GM19023 (cell line): ENCODE measurements around the gene DSC1.

Source experiments
- ATAC-seq: cut with Tn5 transposase; IDR thresholded peaks from one replicate; pipeline ENCODE4 v1.9.1; 2021; ENCODE audit warnings: mild to moderate bottlenecking, moderate library complexity; ENCODE audit not compliant: unreplicated experiment

Gene DSC1

GRCh38 chr18:31112804-31113203, 49.9 kb downstream of the DSC1 start:
- no peak for ATAC-seq

- no peak for ATAC-seq
These were observed 56.9 kb downstream of the DSC1 start for GRCh38 chr18:31105733-31106132.

DNA sequence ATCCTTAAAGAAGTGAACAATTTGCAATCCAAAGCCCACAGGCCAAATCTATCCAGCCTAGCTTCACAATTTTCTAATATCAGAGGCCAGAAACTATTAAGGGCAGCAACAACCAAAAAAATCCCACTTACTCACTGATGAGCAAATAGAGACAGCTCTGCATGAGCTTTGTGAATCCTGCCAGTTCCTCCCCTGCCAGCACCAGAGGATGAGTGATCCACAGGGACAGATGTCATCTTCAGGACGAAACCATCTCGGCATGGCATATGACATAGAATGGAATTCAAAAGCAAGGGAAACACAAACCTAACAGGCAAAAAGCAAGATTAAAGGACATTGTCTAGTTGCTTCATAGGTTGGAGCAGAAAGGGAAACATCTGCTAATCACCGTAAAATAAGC, 58.2 kb downstream of the DSC1 start:
- no peak for ATAC-seq

GRCh38 chr18:31103423-31103822, 59.2 kb downstream of the DSC1 start:
- no peak for ATAC-seq

DNA sequence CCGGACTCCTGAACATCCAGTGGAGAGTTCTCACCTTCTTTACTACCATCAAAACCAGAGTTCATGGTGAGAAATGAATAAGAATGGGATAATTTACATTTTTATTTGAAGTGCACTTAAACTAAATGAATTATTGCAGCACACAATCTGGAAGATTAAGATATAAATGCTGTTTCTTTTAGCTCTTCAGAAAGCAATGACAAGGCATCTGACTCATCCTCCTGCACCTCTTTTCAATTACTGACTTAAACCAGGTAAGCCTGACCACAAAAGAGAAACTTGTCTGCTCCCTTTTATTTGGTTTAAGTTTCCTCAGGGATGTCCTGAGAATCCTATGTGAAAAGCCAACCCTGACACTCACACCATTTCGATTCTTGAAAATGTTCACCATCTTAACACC, 59.7 kb downstream of the DSC1 start:
- ATAC-seq: no peak

- ATAC-seq: no peak
These were observed 60.5 kb downstream of the DSC1 start, which contains the start of gene DSC2 for GRCh38 chr18:31102025-31102684. DSC2 (minus strand) TSS chr18:31102421; CDS start chr18:31101971, 450 bp downstream.

- ATAC-seq: no peak
These were observed 61.3 kb downstream of the DSC1 start for GRCh38 chr18:31101183-31102024.

GRCh38 chr18:31100436-31101182, 62.0 kb downstream of the DSC1 start:
- ATAC-seq: no peak

DNA sequence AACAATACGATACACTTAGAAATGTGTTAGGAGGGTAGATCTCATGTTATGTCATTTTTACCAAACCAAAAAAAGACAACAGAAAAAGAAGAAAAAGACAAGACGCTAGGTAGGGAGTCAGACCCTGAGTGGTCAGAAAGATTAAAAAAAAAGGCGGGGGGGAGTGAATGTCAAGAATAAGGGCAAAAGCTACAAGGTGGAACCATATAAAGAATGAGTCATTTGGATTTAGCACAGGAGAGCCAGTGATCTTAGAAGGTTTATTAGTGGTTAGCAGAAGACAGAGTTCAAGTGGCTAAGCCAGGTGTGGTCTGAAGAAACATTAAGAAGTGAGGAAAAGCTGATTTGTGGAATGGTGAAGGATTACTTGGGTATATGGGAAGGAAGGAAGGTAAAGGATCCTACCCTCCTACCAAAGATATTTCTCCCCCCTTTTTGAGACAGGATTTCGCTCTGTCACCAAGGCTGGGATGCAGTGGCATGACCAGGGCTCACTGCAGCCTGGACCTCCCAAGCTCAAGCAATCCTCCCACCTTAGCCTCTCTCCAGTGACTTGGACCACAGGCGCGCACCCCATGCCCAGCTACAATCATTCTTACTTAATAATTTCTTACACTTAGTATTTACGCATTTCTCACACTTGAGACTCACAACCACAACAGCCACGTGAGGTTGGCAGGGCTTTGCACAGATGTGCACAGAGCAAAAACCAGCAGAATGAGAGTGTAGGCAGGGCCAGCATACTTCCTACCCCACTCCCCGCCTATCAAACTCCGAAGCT, 63.0 kb downstream of the DSC1 start:
- no peak for ATAC-seq

DNA sequence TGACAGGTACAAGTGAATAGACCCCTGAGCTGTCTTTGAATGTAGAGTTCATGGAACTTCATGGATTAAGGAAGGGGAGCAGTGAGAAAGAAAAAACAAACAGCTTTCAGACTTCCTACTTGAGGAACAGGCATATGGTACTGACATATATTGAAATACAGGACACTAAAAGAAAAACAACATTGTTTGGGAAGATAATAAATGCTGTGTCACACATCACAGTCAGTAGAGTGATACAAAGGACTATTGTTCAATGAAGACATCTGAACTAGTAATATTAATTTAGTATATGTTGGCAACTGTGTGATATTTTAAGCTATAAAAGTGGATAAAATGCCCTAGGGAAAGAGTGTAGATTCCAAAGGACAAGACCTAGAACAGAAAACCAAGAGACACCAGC, 63.8 kb downstream of the DSC1 start:
- no peak for ATAC-seq

DNA sequence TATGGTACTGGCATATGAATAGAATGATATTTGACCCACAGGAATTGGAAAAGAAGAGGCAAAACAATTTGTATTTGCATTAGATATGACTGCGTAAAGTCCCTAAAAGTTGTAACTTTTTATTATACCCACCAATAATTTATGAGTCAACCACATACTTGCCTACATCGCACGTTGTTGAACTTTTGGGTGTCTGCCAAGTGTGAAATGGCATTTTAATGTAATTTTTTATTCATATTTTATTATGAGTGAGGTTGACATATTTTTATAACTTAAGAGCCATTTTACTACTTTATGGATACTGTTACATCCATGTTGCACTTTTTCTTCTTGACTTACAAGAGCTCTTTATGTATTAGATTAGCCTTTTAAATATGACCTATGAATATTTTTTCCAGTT, 65.0 kb downstream of the DSC1 start:
- no peak for ATAC-seq

DNA sequence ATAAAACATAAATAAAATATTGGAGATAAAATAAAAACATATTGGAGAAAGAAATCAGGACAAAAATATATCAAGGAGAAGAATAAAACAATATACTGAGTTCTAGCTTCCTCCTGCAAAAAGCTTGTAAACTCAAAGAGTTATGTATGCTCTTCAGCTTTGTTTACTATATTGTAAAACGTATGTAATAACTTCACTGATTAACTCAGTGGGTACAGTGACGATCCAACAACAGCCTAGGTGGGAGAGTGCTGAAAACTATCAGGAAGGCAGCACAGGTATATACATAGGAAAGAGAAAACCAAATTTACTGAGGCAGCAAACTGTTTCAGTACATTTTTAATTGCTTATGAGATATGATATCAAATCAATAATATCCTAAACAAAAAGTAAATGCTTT, 68.8 kb downstream of the DSC1 start:
- no peak for ATAC-seq

DNA sequence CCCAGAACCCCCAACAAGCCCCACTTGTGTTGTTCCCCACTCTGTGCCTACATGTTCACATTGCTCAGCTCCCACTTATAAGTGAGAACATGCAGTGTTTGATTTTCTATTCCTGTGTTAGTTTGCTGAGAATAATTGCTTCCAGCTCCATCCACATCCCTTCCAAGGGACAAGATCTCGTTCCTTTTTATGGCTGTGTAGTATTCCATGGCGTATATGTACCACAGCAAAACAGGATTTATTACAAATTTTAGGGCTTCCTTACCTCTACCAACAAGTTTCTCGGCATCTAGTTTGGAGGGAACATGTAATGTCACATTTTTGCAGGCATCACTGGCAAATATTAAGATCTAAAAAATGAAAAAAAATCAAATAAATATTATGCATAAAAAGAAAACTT, 69.4 kb downstream of the DSC1 start:
- ATAC-seq: no peak

DNA sequence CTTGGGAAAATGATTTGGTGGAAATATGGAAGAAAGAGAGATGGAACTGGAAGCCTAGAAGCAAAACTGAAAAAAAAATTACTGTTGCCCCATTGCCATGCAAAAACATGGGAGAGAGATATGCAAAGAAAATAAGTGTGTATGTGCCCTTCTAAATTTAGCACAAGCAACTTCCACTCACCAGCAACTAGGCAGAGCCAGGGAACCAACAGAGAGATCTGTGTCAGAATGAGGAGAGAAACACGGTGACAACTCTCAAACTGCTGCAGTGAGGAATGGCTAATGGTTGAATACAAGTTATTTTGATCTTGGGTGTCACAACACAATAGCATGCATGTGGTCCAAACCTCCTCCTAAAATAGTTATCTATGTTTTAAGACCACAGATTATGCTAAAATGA, 71.3 kb downstream of the DSC1 start:
- ATAC-seq: no peak

DNA sequence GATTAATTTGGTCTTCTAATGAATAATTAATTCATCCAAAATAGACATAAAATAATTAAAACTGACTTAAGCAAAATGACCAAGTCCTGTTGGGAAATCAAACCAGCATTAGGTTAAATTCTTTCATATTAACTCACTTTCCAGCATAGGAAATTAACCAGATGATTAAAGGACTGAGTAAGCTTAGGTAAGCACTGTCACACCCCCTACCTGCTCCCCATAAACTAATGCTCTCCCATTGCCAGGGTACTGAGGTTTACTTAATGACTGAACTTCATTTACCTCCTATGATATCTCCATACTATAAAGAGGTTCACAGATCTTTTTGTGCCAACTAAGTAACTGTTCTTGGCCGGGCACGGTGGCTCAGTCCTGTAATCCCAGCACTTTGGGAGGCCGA, 74.1 kb downstream of the DSC1 start:
- no peak for ATAC-seq

DNA sequence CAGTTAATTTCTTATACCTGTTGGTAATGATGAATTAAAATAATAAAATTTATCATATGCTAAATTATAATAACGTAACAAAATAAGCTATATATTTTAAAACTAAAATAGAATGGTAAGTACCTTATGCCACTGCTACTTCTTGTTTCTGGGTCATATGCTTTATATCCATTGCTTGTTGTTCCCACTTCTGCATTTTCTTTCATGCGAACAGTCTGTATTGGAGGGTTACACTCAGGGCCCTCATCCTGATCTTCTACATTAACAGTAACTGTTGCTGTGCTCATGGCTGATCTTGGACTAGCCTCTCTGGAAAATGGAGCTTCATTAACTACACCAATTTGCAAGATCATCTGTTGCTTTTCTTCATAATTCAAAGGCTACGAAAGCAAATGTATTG, 82.7 kb downstream of the DSC1 start:
- no peak for ATAC-seq
